H9 (cell line): Measurements from ENCODE around the gene GRID2. TPM values are rescaled to one million over a fixed set of nuclear protein-coding genes. Genes with fewer than 3 reads are reported as not detected.

Experiments used
- DNase-seq: peaks from one replicate; pipeline ENCODE4 v3.0.0-alpha.2; 2017
- H2AFZ ChIP-seq: one replicate; pipeline ENCODE4 v1.6.1; 2013; ENCODE audit warnings: mild to moderate bottlenecking, low read length, control low read depth, moderate library complexity
- H2AK5ac ChIP-seq: 2 replicates; pipeline ENCODE4 v1.6.1; 2013; ENCODE audit warnings: low read length, control low read depth, mixed read lengths; ENCODE audit not compliant: insufficient read length
- H2BK120ac ChIP-seq: one replicate; pipeline ENCODE4 v1.6.1; 2013; ENCODE audit warnings: low read depth, mild to moderate bottlenecking, low read length, control low read depth, inconsistent platforms; ENCODE audit not compliant: poor library complexity, severe bottlenecking
- H2BK12ac ChIP-seq: 2 replicates; pipeline ENCODE4 v1.6.1; 2013; ENCODE audit warnings: low read length, control low read depth, mixed read lengths, low read depth; ENCODE audit not compliant: insufficient read length
- H2BK15ac ChIP-seq: 2 replicates; pipeline ENCODE4 v1.6.1; 2013; ENCODE audit warnings: low read depth, low read length, control low read depth
- H2BK20ac ChIP-seq: one replicate; pipeline ENCODE4 v1.6.1; 2013; ENCODE audit warnings: low read depth, mild to moderate bottlenecking, low read length, control low read depth, inconsistent platforms; ENCODE audit not compliant: poor library complexity, severe bottlenecking
- H2BK5ac ChIP-seq: 2 replicates; pipeline ENCODE4 v1.6.1; 2013; ENCODE audit warnings: low read length, control low read depth, mixed read lengths; ENCODE audit not compliant: insufficient read length
- H3K14ac ChIP-seq: 2 replicates; pipeline ENCODE4 v1.6.1; 2013; ENCODE audit warnings: low read length, control low read depth; ENCODE audit not compliant: insufficient read depth
- H3K18ac ChIP-seq: 2 replicates; pipeline ENCODE4 v1.6.1; 2013; ENCODE audit warnings: low read depth, mild to moderate bottlenecking, mixed read lengths, low read length, control low read depth; ENCODE audit not compliant: insufficient read length
- H3K23ac ChIP-seq: 2 replicates; pipeline ENCODE4 v1.6.1; 2013; ENCODE audit warnings: low read length, control low read depth, mixed read lengths, low read depth; ENCODE audit not compliant: insufficient read length
- H3K23me2 ChIP-seq: 2 replicates; pipeline ENCODE4 v1.6.1; 2013; ENCODE audit warnings: low read depth, mild to moderate bottlenecking, mixed read lengths, low read length, control low read depth; ENCODE audit not compliant: insufficient read length, poor library complexity, severe bottlenecking
- H3K27ac ChIP-seq: 2 replicates; pipeline ENCODE4 v1.5.1; 2013; ENCODE audit warnings: low read length, control low read depth, mixed read lengths, low read depth; ENCODE audit not compliant: insufficient read length
- H3K27me3 ChIP-seq: 2 replicates; pipeline ENCODE4 v1.6.1; 2013; ENCODE audit warnings: low read length, control low read depth, inconsistent platforms; ENCODE audit not compliant: insufficient read depth
- H3K4ac ChIP-seq: 2 replicates; pipeline ENCODE4 v1.6.1; 2013; ENCODE audit warnings: low read depth, mild to moderate bottlenecking, control low read depth, inconsistent platforms, low read length, moderate library complexity
- H3K4me1 ChIP-seq: 2 replicates; pipeline ENCODE4 v1.6.1; 2013; ENCODE audit warnings: low read length, control low read depth, inconsistent platforms; ENCODE audit not compliant: insufficient read depth
- H3K4me2 ChIP-seq: 2 replicates; pipeline ENCODE4 v1.6.1; 2013; ENCODE audit warnings: low read length, control low read depth, mixed read lengths; ENCODE audit not compliant: insufficient read length, insufficient read depth
- H3K56ac ChIP-seq: 2 replicates; pipeline ENCODE4 v1.6.1; 2013; ENCODE audit warnings: low read depth, mild to moderate bottlenecking, mixed read lengths, low read length, control low read depth; ENCODE audit not compliant: insufficient read length
- H3K79me1 ChIP-seq: 2 replicates; pipeline ENCODE4 v1.6.1; 2013; ENCODE audit warnings: low read depth, mild to moderate bottlenecking, moderate library complexity, low read length, control low read depth, inconsistent platforms; ENCODE audit not compliant: insufficient read depth, poor library complexity, severe bottlenecking
- H3K79me2 ChIP-seq: 2 replicates; pipeline ENCODE4 v1.6.1; 2013; ENCODE audit warnings: low read length, control low read depth, inconsistent platforms; ENCODE audit not compliant: insufficient read depth
- H3K9ac ChIP-seq: 2 replicates; pipeline ENCODE4 v1.6.1; 2013; ENCODE audit warnings: low read length, control low read depth, mixed read lengths; ENCODE audit not compliant: insufficient read length; ENCODE audit errors: extremely low read depth
- H3K9me3 ChIP-seq: one replicate; pipeline ENCODE4 v1.6.1; 2013; ENCODE audit warnings: low read depth, low read length, inconsistent platforms; ENCODE audit not compliant: control insufficient read depth
- H3T11ph ChIP-seq: one replicate; pipeline ENCODE4 v1.6.1; 2013; ENCODE audit warnings: mild to moderate bottlenecking, low read length, control low read depth, inconsistent platforms
- H4K20me1 ChIP-seq: one replicate; pipeline ENCODE4 v1.6.1; 2013; ENCODE audit not compliant: control insufficient read depth, insufficient read length, insufficient read depth
- H4K5ac ChIP-seq: 2 replicates; pipeline ENCODE4 v1.6.1; 2013; ENCODE audit warnings: low read depth, mild to moderate bottlenecking, mixed read lengths, low read length, control low read depth; ENCODE audit not compliant: insufficient read length
- H4K8ac ChIP-seq: replicated peaks from 2 replicates; pipeline ENCODE4 v1.6.1; 2013; ENCODE audit warnings: low read length, control low read depth, mixed read lengths, low read depth; ENCODE audit not compliant: insufficient read length
- H4K91ac ChIP-seq: 2 replicates; pipeline ENCODE4 v1.6.1; 2013; ENCODE audit warnings: low read depth, mild to moderate bottlenecking, moderate library complexity, mixed read lengths, low read length, control low read depth; ENCODE audit not compliant: insufficient read length
- H3K27ac Mint-ChIP-seq, 3 experiments: 2 replicates in 2 of 3; 3 replicates in 1 of 3; pipeline ENCODE4 v1.8.0; 2020 to 2021; ENCODE audit warnings: mixed read lengths in 3 of 3, mild to moderate bottlenecking in 1 of 3, moderate library complexity in 1 of 3
- H3K27me3 Mint-ChIP-seq: 2 replicates; pipeline ENCODE4 v1.8.0; 2021; ENCODE audit warnings: low read depth, mild to moderate bottlenecking, moderate library complexity, mixed read lengths
- H3K36me3 Mint-ChIP-seq, 3 experiments: 2 replicates in 2 of 3; 3 replicates in 1 of 3; pipeline ENCODE4 v1.8.0; 2020 to 2021; ENCODE audit warnings: low read depth in 3 of 3, mixed read lengths in 3 of 3; ENCODE audit not compliant: insufficient read depth in 1 of 3
- H3K4me1 Mint-ChIP-seq, 2 experiments: 2 replicates each; pipeline ENCODE4 v1.8.0; 2020; ENCODE audit warnings: mixed read lengths in 2 of 2
- H3K4me3 Mint-ChIP-seq, 2 experiments: 2 replicates in 1 of 2; 3 replicates in 1 of 2; pipeline ENCODE4 v1.8.0; 2020 to 2021; ENCODE audit warnings: mild to moderate bottlenecking in 2 of 2, mixed read lengths in 2 of 2, moderate library complexity in 1 of 2
- H3K9me3 Mint-ChIP-seq, 2 experiments: 2 replicates in 1 of 2; 3 replicates in 1 of 2; pipeline ENCODE4 v1.8.0; 2020; ENCODE audit warnings: mild to moderate bottlenecking in 2 of 2, mixed read lengths in 2 of 2, moderate library complexity in 1 of 2
- WGBS: extraction: QIAGEN DNeasy Blood & Tissue Kit; methylation state at CpG from one replicate; pipeline ENCODE4 v1.1.7; 2013; ENCODE audit warnings: missing lambda C conversion rate, low lambda C conversion rate, mixed read lengths; ENCODE audit not compliant: insufficient read length; ENCODE audit errors: extremely low coverage; 5-methylcytosine and 5-hydroxymethylcytosine counted together
- total RNA-seq: library from RNA; stranded (reverse); gene quantifications from 2 replicates; pipeline ENCODE4 v1.2.1, GENCODE V29; 2021
- TF ChIP-seq, protein P1 (sequence below): fragments of 200-600 bp; sonication (generic); conservative IDR thresholded peaks from 3 replicates; pipeline ENCODE4 v1.8.0; 2021; ENCODE audit warnings: antibody characterized with exemption, mild to moderate bottlenecking

The GRID2 gene
- total RNA-seq, 1 experiment from 2014 or later: 21.8 TPM

DNA sequence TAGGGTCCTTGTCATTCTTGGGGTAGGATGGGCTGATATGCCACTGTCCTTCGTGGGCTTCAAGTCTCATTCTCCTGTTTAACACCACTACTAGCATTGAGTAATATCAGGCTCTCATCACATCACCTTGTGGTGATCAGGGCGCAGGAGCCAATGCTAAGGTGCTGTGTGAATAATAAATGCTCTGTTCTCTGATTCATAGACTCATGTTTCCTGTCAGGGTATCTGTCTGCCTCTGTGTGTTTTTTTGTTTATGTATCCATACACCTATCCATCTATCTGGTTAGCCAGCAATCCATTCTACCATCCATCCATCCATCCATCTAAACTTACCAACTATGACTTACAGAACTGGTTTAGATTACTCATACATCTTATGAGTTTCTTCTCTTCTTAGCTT lies 999.7 kb downstream of the GRID2 start:
- Histone ChIP-seq H3K9ac (no peak overlapping the region), H2BK20ac (no peak overlapping the region), H3K56ac (no peak overlapping the region), H2BK12ac (no peak overlapping the region), H3K79me2 (no peaks in the 10 kb centered on the region), H4K5ac (no peak overlapping the region), H4K91ac (no peak overlapping the region), H4K20me1 (no peaks in the 10 kb centered on the region), H2BK120ac (no peak overlapping the region), H3K4me1 (no peaks in the 10 kb centered on the region), H2BK5ac (no peak overlapping the region), H2AFZ (no peak overlapping the region), H3K14ac (no peak overlapping the region), H4K8ac (no peak overlapping the region), H3K4me2 (no peak overlapping the region), H2AK5ac (no peak overlapping the region), H2BK15ac (no peak overlapping the region), H3K27ac (no peak overlapping the region), H3K23ac (no peak overlapping the region), H3K4ac (no peak overlapping the region), H3K27me3 (no peaks in the 10 kb centered on the region), H3K9me3 (no peaks in the 10 kb centered on the region), H3K23me2 (no peaks in the 10 kb centered on the region), H3T11ph (no peak overlapping the region), H3K79me1 (no peaks in the 10 kb centered on the region), H3K18ac (no peak overlapping the region)
- DNase-seq: no peak
- Mint-ChIP-seq H3K4me3 (no peak overlapping the region), H3K36me3 (no peaks in the 10 kb centered on the region), H3K27ac (no peak overlapping the region), H3K27me3 (no peaks in the 10 kb centered on the region), H3K9me3 (no peaks in the 10 kb centered on the region), H3K4me1 (peaks cover 9% of the 10 kb centered on the region in 2 experiments)
- TF ChIP-seq, protein P1, sequence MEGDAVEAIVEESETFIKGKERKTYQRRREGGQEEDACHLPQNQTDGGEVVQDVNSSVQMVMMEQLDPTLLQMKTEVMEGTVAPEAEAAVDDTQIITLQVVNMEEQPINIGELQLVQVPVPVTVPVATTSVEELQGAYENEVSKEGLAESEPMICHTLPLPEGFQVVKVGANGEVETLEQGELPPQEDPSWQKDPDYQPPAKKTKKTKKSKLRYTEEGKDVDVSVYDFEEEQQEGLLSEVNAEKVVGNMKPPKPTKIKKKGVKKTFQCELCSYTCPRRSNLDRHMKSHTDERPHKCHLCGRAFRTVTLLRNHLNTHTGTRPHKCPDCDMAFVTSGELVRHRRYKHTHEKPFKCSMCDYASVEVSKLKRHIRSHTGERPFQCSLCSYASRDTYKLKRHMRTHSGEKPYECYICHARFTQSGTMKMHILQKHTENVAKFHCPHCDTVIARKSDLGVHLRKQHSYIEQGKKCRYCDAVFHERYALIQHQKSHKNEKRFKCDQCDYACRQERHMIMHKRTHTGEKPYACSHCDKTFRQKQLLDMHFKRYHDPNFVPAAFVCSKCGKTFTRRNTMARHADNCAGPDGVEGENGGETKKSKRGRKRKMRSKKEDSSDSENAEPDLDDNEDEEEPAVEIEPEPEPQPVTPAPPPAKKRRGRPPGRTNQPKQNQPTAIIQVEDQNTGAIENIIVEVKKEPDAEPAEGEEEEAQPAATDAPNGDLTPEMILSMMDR: no peak
- no CpG with 5 or more reads among the region's 2 CpGs for WGBS
